HEK293T (cell line): ENCODE results near the gene CSNK2A1.

Source experiments
- FOXM1 ChIP-seq: fragments of 450-650 bp; IDR thresholded peaks from 2 replicates; pipeline ENCODE4 v1.6.1; 2017; ENCODE audit warnings: mild to moderate bottlenecking, borderline replicate concordance
- ZNF384 ChIP-seq: fragments of 450-650 bp; IDR thresholded peaks from 2 replicates; pipeline ENCODE4 v1.6.1; 2016

GRCh38 chr20:549722-550496 lies 6.3 kb upstream of the CSNK2A1 start:
- no peak for TF ChIP-seq ZNF384
- no peak for TF ChIP-seq FOXM1
